HG03097 (cell line): ENCODE data around the gene LRRC8C.

Experiments used
- ATAC-seq: cut with Tn5 transposase; IDR thresholded peaks from one replicate; pipeline ENCODE4 v1.9.1; 2021; ENCODE audit not compliant: unreplicated experiment, low FRiP score

The LRRC8C gene

GRCh38 chr1:89761338-89761737, 128.4 kb downstream of the LRRC8C start:
- ATAC-seq = no peak

DNA sequence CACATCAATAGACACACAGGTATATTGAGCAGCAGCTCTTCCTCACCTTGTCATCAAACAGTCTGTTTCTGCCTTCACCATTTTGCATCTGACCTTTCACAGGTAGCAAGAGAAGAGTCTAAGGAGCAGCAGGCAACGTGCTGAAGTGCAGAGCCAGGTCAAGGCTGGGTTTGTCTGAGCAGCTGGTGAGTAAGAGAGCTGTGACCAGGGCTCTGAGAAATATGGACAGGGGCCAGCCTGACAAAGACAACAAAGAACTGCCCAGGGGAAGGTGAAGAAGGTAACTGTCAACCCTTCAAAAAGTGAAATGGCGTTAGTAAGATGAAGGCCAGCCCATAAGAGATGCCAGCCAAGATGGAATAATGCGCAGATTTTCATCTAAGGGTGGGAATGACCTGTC, 129.0 kb downstream of the LRRC8C start:
- ATAC-seq = no peak

GRCh38 chr1:89762386-89762778, 129.5 kb downstream of the LRRC8C start:
- no peak for ATAC-seq

GRCh38 chr1:89762779-89763648, 130.1 kb downstream of the LRRC8C start:
- peak; percentile 91 for ATAC-seq

- no peak for ATAC-seq
Measured at GRCh38 chr1:89763649-89763986, 130.7 kb downstream of the LRRC8C start.

GRCh38 chr1:89765774-89766173, 132.9 kb downstream of the LRRC8C start:
- ATAC-seq = no peak

DNA sequence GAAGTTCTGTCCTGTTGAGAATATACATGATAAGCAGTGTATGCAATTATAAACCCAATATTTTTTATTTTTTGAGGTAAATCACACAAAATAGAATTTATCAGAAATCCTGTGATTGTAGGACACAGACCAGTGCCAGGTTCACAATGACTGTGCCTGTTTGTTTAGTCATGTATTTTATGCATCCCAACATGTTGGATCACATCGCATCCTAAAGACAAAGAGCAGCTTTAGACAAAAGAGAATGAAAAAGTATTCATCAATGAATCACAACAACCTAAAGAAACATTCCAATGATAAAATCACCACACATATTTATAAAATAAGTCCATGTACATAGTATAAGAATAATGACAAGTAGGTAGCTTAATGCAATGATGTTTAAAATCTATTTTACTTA, 134.7 kb downstream of the LRRC8C start:
- ATAC-seq = no peak
